ENCODE data around the gene TNFRSF19. TPM values are rescaled to one million over a fixed set of nuclear protein-coding genes. Genes with fewer than 3 reads are reported as not detected.

TNFRSF19 gene
- total and polyA plus RNA-seq, 2 of the 4 experiments (the other 2 are of a cell fraction) = 18.6 to 26.3 TPM

GRCh38 chr13:23714672-23715071 lies 144.5 kb downstream of the TNFRSF19 start:
- in situ Hi-C loops (cut with MboI; ENCODE audit: low sequenced_read_pairs) (no loop called here), dilution Hi-C loops (cut with HindIII; ENCODE audit: low sequenced_read_pairs, unreplicated experiment) (no loop called here), intact Hi-C loops (cut with micrococcal nuclease) (no loop called here)
- DNase-seq (no peak), ATAC-seq (ENCODE audit: low read depth) (no peak)
- Histone ChIP-seq H3K4me3 (ENCODE audit: insufficient read depth, low read depth, low read length) (no peak overlapping the region), H3K56ac (ENCODE audit: extremely low read depth, insufficient read depth, low read length) (no peak overlapping the region), H3K4me1 (ENCODE audit: control insufficient read depth, insufficient read depth, low read length) (peaks cover 4% of the 10 kb centered on the region), H3K18ac (ENCODE audit: low read depth, low read length) (no peak overlapping the region; the same call in 1 of the 2 replicates), H4K20me1 (ENCODE audit: insufficient read depth, low read length) (no peaks in the 10 kb centered on the region), H3K27ac (ENCODE audit: insufficient read depth, low read length) (no peak overlapping the region), H3K36me3 (ENCODE audit: control insufficient read depth, insufficient read depth, low read length) (no peaks in the 10 kb centered on the region), H4K91ac (ENCODE audit: insufficient read depth, low read depth, low read length) (no peak overlapping the region), H3K27me3 (ENCODE audit: control insufficient read depth, insufficient read depth, low read length) (no peaks in the 10 kb centered on the region), H3K4me2 (ENCODE audit: low read depth, low read length) (no peak overlapping the region), H4K5ac (ENCODE audit: low read depth, low read length) (no peak overlapping the region), H3K23ac (ENCODE audit: low read depth, low read length) (no peak overlapping the region), H2BK120ac (ENCODE audit: low read depth, low read length) (no peak overlapping the region), H2BK20ac (ENCODE audit: low read depth, low read length) (no peak overlapping the region), H2AFZ (replicated peaks; ENCODE audit: low read length, poor library complexity) (no peak overlapping the region), H2AK9ac (replicated peaks; ENCODE audit: low read depth, low read length, poor library complexity) (no peak overlapping the region), H3K14ac (replicated peaks; ENCODE audit: low read depth, low read length) (no peak overlapping the region), H2AK5ac (ENCODE audit: low read depth, low read length) (peak overlapping the region; percentile 27; the same call in 1 of the 2 replicates), H3K9me3 (ENCODE audit: control insufficient read depth, insufficient read depth, low read length) (peaks cover 3% of the 10 kb centered on the region; the same call in 1 of the 2 replicates), H2BK15ac (ENCODE audit: low read depth, low read length) (peak overlapping the region; percentile 50; the same call in 1 of the 3 replicates), H3K9ac (ENCODE audit: low read depth, low read length) (no peak overlapping the region), H3K4ac (ENCODE audit: low read depth, low read length) (no peak overlapping the region), H4K8ac (ENCODE audit: low read depth in 2 of 2, low read length in 2 of 2) (no peak overlapping the region), H2BK5ac (ENCODE audit: low read depth, low read length, poor library complexity, severe bottlenecking) (no peak overlapping the region), H3K9me1 (ENCODE audit: insufficient read depth, low read length) (0 out of 2 replicates have a peak, but pooled peaks cover 3% of the 10 kb centered on the region), H3K79me1 (ENCODE audit: low read depth in 1 of 2, low read length in 2 of 2) (no peaks in the 10 kb centered on the region)
- TF ChIP-seq USF2 (IDR thresholded peaks at IDR 0.05; ENCODE audit: low read depth, low read length) (no peak), BHLHE40 (IDR thresholded peaks at IDR 0.05; ENCODE audit: low read depth, low read length) (no peak), MAZ (IDR thresholded peaks at IDR 0.05; ENCODE audit: borderline replicate concordance, low read depth, low read length) (no peak), CHD1 (IDR thresholded peaks at IDR 0.05; ENCODE audit: low read depth, low read length) (no peak), POLR2A (IDR thresholded peaks at IDR 0.05; ENCODE audit: low read depth, low read length) (no peak), MAFK (IDR thresholded peaks at IDR 0.05; ENCODE audit: low read depth, low read length) (no peak), RAD21 (IDR thresholded peaks at IDR 0.05; ENCODE audit: low read length) (no peak), FOS (IDR thresholded peaks at IDR 0.05; ENCODE audit: low read depth, low read length) (no peak), RCOR1 (IDR thresholded peaks at IDR 0.05; ENCODE audit: insufficient replicate concordance, low read length) (no peak), RFX5 (IDR thresholded peaks at IDR 0.05; ENCODE audit: low read depth, low read length) (no peak), CEBPB (IDR thresholded peaks at IDR 0.05; ENCODE audit: low read depth, low read length) (no peak), CTCF (conservative IDR thresholded peaks at IDR 0.05; ENCODE audit: low read depth, low read length) (no peak), SMC3 (IDR thresholded peaks at IDR 0.05; ENCODE audit: low read depth, low read length) (no peak)
- ChIA-PET POLR2A (ENCODE audit: unreplicated experiment) (interaction anchor here (0.8 kb wide), 1 partner anchor 137 kb away, joined by 10 read pairs; no protein-coding TSS in a partner anchor), CTCF (no interaction called here)
- WGBS, 2 experiments (ENCODE audit: extremely low coverage in 2 of 2, insufficient read length in 1 of 2) = 94% methylated on average over 3 of the region's 5 CpGs; no CpG with 5 or more reads in 1 of the 2 experiments
- BruUV-seq (replicated peaks) = no TSS peak

Measured in IMR-90 (cell line).